Cardiac muscle cell (in vitro differentiated cells and primary cell): Measurements from ENCODE around the gene CSTB. TPM values are rescaled to one million over a fixed set of nuclear protein-coding genes. Genes with fewer than 3 reads are reported as not detected.

Source experiments
- DNase-seq, 2 donors: peaks; one replicate each; pipeline versions ENCODE4 v3.0.0 to v3.0.0-alpha.2; 2010 to 2017; ENCODE audit warnings: low read depth in 1 of 2, low spot score in 1 of 2
- H3K27ac ChIP-seq: fragments of 200-600 bp; sonication (generic); 2 replicates; pipeline ENCODE4 v1.5.1; 2016
- H3K27me3 ChIP-seq: fragments of 200-600 bp; sonication (generic); 2 replicates; pipeline ENCODE4 v1.6.0; 2016; ENCODE audit warnings: control low read depth
- H3K36me3 ChIP-seq: fragments of 200-600 bp; sonication (generic); 2 replicates; pipeline ENCODE4 v1.5.1; 2016; ENCODE audit warnings: control low read depth
- H3K4me1 ChIP-seq: fragments of 200-600 bp; sonication (generic); 2 replicates; pipeline ENCODE4 v1.8.1; 2017; ENCODE audit warnings: low read depth, mild to moderate bottlenecking, mixed run types
- H3K4me3 ChIP-seq: fragments of 200-600 bp; sonication (generic); 2 replicates; pipeline ENCODE4 v1.5.1; 2016; ENCODE audit warnings: mild to moderate bottlenecking
- H3K9me3 ChIP-seq: fragments of 200-600 bp; sonication (generic); 2 replicates; pipeline ENCODE4 v1.5.1; 2017; ENCODE audit warnings: low read depth, mild to moderate bottlenecking, control low read depth
- CTCF ChIP-seq: IDR thresholded peaks from 2 replicates; pipeline ENCODE4 v1.5.1; 2012; ENCODE audit warnings: low read depth, mild to moderate bottlenecking, low read length
- polyA plus RNA-seq: library from polyadenylated mRNA; unstranded; fragments of >200 nt; fragmentation: Nextera tagmentation; extraction: Ambion mirVana; gene quantifications from 2 replicates; pipeline ENCODE4 v1.2.1, GENCODE V29; 2016
- total RNA-seq: library from RNA; depleted of rRNA; stranded (reverse); fragments of >200 nt; gene quantifications from 2 replicates; pipeline ENCODE4 v1.2.3, GENCODE V29; 2016

Gene CSTB
- total and polyA plus RNA-seq, 2 experiments from 2014 or later = 9.8 to 83.3 TPM

- Histone ChIP-seq H3K27ac (no peak overlapping the region), H3K4me3 (no peak overlapping the region), H3K9me3 (no peaks in the 10 kb centered on the region), H3K27me3 (no peaks in the 10 kb centered on the region), H3K4me1 (no peaks in the 10 kb centered on the region), H3K36me3 (no peaks in the 10 kb centered on the region)
- no peak for DNase-seq
- TF ChIP-seq CTCF = no peak
Observed at GRCh38 chr21:43808367-43808766, 32.3 kb upstream of the CSTB start.

- Histone ChIP-seq H3K9me3 (no peaks in the 10 kb centered on the region), H3K27ac (no peak overlapping the region), H3K36me3 (no peaks in the 10 kb centered on the region), H3K4me3 (no peak overlapping the region), H3K4me1 (no peaks in the 10 kb centered on the region), H3K27me3 (no peaks in the 10 kb centered on the region)
- no peak for DNase-seq
- no peak for TF ChIP-seq CTCF
Observed at GRCh38 chr21:43806017-43806710, 30.1 kb upstream of the CSTB start.

GRCh38 chr21:43805275-43805800, 29.2 kb upstream of the CSTB start:
- H3K4me3 ChIP-seq = no peak overlapping the region
- no peaks in the 10 kb centered on the region for H3K9me3 ChIP-seq
- H3K4me1 ChIP-seq = no peaks in the 10 kb centered on the region
- no peaks in the 10 kb centered on the region for H3K27me3 ChIP-seq
- no peak overlapping the region for H3K27ac ChIP-seq
- no peak for DNase-seq
- no peak for TF ChIP-seq CTCF
- no peaks in the 10 kb centered on the region for H3K36me3 ChIP-seq

- Histone ChIP-seq H3K4me1 (no peaks in the 10 kb centered on the region), H3K27me3 (no peaks in the 10 kb centered on the region), H3K4me3 (no peak overlapping the region), H3K9me3 (no peaks in the 10 kb centered on the region), H3K36me3 (peaks cover 8% of the 10 kb centered on the region), H3K27ac (no peak overlapping the region)
- no peak for DNase-seq
- no peak for TF ChIP-seq CTCF
Observed at GRCh38 chr21:43803558-43804300, 27.6 kb upstream of the CSTB start.

GRCh38 chr21:43802713-43803313, 26.7 kb upstream of the CSTB start:
- TF ChIP-seq CTCF = no peak
- DNase-seq = no peak
- Histone ChIP-seq H3K4me1 (no peaks in the 10 kb centered on the region), H3K27ac (no peak overlapping the region), H3K36me3 (peaks cover 16% of the 10 kb centered on the region), H3K4me3 (no peak overlapping the region), H3K9me3 (no peaks in the 10 kb centered on the region), H3K27me3 (no peaks in the 10 kb centered on the region)
